Endothelial cell of hepatic sinusoid (primary cell): ENCODE results near the gene OSBP2.

ENCODE experiments used
- in situ Hi-C: cut with HindIII; loops from 2 replicates; pipeline ENCODE4 v1.10.0; 2017; ENCODE audit warnings: low sequenced_read_pairs

Gene OSBP2

GRCh38 chr22:30830907-30831306 lies 136.2 kb downstream of the OSBP2 start:
- in situ Hi-C loops: loop anchor here (5.0 kb wide), 1 partner anchor 101 kb away; no protein-coding TSS in a partner anchor

GRCh38 chr22:30832407-30832987 lies 137.8 kb downstream of the OSBP2 start:
- in situ Hi-C loops: loop anchor here (5.0 kb wide), 1 partner anchor 100 kb away; no protein-coding TSS in a partner anchor

DNA sequence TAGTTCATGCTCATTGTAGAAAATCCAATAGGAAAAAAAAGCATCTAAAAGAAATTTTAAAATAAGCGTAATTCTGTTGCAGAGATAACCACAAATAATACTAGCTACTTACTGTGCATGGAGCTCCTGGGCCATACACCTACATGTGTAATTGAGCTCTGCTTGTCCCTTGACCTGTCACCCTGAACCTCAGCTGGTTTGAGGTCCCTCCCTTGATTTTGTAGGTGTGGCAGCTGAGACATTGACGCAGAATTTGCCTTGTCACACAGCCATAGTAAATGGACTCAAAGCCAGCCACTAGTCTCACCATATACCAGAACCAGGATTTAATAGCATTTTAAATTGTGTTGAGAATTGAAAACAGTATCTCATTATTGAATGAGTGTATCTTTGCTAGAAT lies 138.6 kb downstream of the OSBP2 start:
- in situ Hi-C loops: loop anchor here (5.0 kb wide), 1 partner anchor 99 kb away; no protein-coding TSS in a partner anchor

- in situ Hi-C loops: no loop called here
Observed at GRCh38 chr22:30837531-30837930, 142.9 kb downstream of the OSBP2 start.

DNA sequence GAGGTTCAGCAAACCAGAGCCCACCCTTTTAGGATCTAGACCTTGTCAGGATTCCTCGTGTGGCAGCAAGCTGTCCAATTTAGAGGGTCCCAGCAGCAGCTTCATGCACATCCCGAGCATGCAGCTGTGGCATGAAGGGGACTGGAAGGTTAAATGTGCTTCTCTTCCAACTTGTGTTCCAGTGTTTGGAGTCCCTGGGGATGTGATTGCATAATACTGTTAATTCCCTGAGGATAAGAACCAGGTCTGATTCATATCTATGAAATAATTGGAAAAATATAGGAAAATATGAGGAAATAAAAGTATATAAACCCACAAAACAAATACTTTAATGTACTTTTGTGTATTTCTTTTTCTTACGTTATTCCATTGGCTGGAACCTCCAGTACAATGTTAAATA lies 143.4 kb downstream of the OSBP2 start:
- in situ Hi-C loops: no loop called here

GRCh38 chr22:30841273-30841672 lies 146.6 kb downstream of the OSBP2 start:
- in situ Hi-C loops: no loop called here

DNA sequence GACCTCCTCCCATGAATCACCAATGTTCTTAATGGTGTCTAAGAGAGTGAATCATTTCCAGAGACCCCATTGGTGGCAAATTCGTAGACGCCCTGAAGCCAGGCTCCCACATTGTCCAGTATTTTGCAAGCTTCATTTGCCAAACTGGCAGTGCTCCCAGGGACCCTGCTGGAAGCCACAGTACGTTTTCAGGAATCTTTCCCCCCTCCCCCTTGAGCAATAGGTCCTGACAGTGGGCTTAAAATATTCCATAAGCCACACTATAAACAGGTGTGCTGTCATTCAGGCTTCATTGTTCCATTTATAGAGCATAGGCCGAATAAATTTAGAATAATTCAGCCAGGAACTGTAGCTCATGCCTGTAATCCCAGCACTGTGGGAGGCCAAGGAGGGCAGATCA lies 148.6 kb downstream of the OSBP2 start:
- in situ Hi-C loops: no loop called here

DNA sequence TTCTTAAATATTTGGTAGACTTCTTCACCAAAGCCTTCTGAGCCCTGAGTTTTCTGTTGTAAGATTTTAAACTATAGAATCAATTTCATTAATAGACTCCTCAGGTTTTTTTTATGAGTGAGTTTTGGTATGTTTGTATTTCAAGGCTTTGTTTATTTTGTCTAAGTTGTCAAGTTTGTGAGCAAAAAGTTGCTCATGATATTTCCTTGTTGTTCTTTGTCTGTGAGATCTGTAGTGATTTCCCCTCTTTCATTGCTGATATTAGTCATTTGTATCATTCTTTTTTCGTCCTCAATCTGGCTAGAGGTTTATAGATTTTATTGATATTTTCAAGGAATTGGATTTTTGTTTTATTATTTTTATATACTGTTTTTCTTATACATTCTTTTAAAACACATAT lies 152.9 kb downstream of the OSBP2 start:
- in situ Hi-C loops: no loop called here

- in situ Hi-C loops: no loop called here
Observed at GRCh38 chr22:30855266-30855665, 160.6 kb downstream of the OSBP2 start.

GRCh38 chr22:30855677-30856518 lies 161.2 kb downstream of the OSBP2 start:
- in situ Hi-C loops: no loop called here

DNA sequence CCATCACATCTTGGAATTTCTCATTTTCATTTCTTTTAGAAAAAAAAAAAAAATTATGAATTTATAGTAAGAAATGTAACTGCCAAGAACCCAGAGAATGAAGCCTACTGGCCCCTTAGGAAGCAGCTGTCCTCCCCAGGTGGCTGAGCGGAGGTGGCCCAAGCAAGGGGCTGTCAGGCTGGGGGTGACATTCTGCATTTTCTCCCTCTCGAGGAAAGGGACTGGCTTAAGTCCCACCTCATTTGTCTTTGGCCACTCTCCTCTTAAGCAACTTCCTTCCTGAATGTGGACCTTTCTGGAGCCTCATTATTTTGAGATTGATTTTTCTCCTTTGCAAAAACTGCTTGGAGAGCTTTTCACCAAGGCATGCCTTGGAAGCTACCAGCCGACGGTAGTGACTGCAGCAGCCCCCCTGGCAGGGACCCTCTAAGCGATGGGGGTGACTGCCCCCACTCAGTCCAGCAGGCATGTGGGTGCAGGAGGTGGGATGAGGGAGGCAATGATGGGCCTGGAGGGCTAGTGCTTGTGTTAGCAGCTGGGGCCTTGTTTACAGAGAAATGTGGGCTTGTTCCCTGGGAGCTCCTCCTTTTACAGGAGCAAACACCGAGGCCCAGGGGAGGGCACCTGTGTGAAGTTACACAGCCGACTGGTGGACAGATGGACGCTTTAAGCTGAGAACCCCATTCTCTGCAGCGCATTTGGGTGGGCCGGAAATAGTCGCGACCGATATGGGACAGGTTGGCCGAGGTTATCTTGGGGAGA lies 162.2 kb downstream of the OSBP2 start:
- in situ Hi-C loops: no loop called here

- in situ Hi-C loops: no loop called here
Observed at GRCh38 chr22:30857791-30858190, 163.1 kb downstream of the OSBP2 start.

- in situ Hi-C loops: no loop called here
Observed at GRCh38 chr22:30858976-30859713, 164.5 kb downstream of the OSBP2 start.

DNA sequence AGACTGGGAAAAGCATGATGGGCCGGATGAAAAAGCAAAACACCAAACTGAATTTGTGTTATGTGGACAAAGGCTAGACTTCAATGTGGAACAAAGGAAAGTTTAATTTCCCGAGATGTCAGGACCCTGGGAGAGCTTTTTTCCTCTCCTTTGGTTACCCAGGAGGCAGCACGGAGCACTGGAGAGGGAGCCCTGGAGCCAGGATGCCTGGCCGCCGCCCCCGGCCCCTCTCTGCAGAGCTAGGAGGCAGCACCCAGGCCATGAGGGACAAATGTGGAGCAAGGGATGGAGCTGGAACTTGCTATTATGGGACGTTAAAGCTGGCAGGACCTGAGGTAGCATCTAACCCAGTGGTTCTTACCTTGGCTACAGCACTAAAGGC lies 165.0 kb downstream of the OSBP2 start:
- in situ Hi-C loops: no loop called here

DNA sequence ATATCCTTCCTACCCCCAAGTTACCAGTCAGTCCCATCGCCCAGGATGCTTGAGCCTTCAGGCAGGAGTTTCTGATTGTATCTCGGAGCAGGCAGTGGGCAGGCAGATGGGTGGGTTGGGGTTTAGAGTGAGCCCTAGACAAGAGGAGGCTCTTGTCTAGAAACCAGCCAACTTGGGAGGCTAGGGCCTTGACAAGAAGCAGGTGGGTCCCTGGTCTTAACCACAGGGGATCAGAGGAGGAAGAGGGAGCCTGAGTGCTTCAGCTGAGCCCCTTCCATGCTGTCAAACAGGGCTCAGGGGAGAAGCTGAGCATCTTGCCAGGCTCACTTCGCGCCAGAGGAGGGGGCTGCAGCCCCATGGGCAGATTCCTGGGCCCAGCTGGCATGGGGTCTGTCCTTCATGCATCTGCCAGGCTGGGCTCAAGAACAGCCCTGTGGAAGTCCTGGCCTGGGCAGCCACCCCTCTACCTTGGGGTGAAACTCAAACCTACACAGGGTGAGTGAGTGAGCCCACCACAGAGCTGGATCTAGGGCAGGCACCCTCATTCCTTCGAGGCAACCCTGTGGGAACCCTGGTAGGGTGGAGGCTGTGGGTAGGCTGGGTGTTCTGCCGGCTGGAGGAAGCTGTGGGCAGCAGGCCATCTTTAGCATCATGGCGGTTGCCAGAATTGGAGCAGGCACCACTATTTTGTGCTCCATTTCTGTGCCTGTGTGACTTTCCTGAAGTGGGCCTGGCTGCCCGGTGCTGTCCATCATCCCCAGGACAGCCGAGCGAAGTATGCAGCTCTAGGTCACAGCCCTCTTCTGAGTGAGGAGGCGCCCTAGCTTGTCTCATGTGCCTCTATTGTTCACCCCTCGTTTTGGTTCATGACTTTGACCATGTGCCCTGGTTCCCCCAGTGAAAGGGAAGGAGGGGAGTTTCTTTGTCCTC lies 165.8 kb downstream of the OSBP2 start:
- in situ Hi-C loops: no loop called here

GRCh38 chr22:30861131-30861530 lies 166.5 kb downstream of the OSBP2 start:
- in situ Hi-C loops: no loop called here

DNA sequence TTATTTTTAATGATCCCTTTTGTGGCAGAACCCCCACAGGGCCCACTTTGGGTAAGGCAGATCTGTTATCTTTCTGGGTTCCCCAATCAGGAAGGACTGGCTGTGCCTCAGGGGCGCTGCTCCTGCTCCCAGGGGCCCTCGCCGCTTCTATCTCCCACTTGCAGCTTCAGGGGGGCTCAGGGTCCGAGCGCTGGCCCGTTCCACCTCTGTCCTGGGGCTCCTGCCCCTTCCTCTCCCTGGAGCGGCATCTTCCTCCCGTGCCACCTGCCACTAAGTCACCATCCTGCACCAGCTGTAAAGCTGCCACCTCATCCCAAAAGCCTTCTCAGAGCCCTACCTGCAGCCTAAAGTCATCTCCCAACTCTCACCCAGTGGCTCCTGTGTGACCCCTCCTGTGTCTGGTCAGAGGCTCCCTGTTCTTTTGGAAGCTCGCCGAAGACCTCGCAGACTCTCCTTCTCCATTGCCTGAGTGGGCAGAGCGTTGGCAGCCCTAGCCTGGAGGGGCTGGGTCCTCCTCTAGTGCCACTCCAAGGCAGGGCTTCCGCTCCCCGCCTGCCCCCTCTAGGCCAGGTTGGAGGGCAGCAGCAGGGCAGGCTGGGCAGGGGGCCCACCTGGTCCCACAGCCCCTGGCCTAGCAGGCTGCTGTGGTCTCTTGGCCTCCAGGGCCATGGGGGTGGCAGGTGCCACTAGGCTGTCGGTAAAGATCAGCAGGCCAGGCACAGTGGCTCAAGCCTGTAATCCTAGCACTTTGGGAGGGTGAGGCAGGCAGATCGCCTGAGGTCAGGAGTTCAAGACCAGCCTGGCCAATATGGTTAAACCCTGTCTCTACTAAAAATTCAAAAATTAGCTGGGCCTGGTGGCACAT lies 167.2 kb downstream of the OSBP2 start:
- in situ Hi-C loops: no loop called here

- in situ Hi-C loops: no loop called here
Observed at GRCh38 chr22:30863081-30863833, 168.6 kb downstream of the OSBP2 start.
